Natural killer cell treated with Interleukin-12 subunit alpha and Interleukin-12 subunit beta and Interleukin-15 and Interleukin-18, amount 100 ng/mL, for 72 hours (primary cell): ENCODE data around the gene UBL7. TPM values are rescaled to one million over a fixed set of nuclear protein-coding genes. Genes with fewer than 3 reads are reported as not detected.

Experiments used
- ATAC-seq, 2 donors: fragments of 150-1000 bp; cut with Tn5 transposase in 1 of 2; sonication (Bioruptor Pico), chemical (Tn5 transposase) in 1 of 2; 2 replicates each; pipeline ENCODE4 v1.10.0; 2021
- DNase-seq: peaks from one replicate; pipeline ENCODE4 v3.0.0; 2022; ENCODE audit warnings: low spot score
- H3K27ac Mint-ChIP-seq, 2 donors: 1 replicate in 1 of 2; 2 replicates in 1 of 2; pipeline ENCODE4 v1.8.0; 2022; ENCODE audit warnings: mixed read lengths in 2 of 2, mild to moderate bottlenecking in 1 of 2, moderate library complexity in 1 of 2
- H3K27me3 Mint-ChIP-seq, 2 donors: 1 replicate in 1 of 2; 2 replicates in 1 of 2; pipeline ENCODE4 v1.8.0; 2022; ENCODE audit warnings: mixed read lengths in 2 of 2
- H3K36me3 Mint-ChIP-seq: one replicate; pipeline ENCODE4 v1.8.0; 2022; ENCODE audit warnings: mixed read lengths
- H3K4me1 Mint-ChIP-seq, 2 donors: 1 replicate in 1 of 2; 2 replicates in 1 of 2; pipeline ENCODE4 v1.8.0; 2022; ENCODE audit warnings: low read depth in 2 of 2, mixed read lengths in 2 of 2, mild to moderate bottlenecking in 1 of 2
- H3K4me3 Mint-ChIP-seq: one replicate; pipeline ENCODE4 v1.8.0; 2022; ENCODE audit warnings: mixed read lengths
- H3K9me3 Mint-ChIP-seq: 2 replicates; pipeline ENCODE4 v1.8.0; 2022; ENCODE audit warnings: mixed read lengths
- total RNA-seq, 2 donors: library from RNA; stranded (reverse); gene quantifications; one replicate each; pipeline ENCODE4 v1.2.3, GENCODE V29; 2022

The UBL7 gene
- total RNA-seq, 2 donors from 2014 or later, result 34.3 to 38.9 TPM

DNA sequence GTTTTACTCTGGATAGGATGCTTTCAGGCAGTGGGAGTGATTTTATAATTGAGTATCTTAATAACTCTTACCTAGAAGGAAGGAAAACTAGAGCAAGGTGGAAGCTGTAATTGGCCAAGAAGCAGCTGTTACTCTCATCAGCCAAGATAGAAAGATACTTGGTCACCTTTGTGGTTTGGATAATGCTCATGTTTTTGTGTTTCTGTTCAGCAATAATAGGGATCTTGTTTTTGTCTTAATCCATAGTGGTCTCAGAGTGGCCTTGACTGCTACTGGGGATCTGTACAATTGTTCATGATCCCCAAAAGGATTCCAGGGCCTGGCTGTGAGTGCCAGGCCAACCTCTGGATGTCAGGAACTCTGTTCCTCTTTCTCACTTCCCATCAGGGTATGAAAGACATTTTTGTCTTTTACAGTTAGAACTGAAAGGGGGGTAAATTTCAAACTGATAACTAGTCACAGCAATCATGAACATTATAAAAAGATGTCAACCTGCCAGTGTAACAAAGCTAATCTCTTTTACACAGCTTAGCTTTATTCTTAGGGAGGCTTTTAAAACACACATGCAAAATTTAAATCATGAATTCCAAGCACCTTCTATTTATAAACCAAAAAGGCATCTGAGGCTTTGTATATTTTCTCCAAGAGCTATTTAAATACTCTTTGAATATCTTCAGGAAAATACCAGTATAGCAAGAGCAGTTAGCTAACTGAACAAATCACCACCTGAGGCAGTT is 6.0 kb downstream of the UBL7 start:
- Mint-ChIP-seq H3K9me3 (no peaks in the 10 kb centered on the region), H3K4me3 (no peak overlapping the region), H3K4me1 (peaks cover 8 to 10% of the 10 kb centered on the region in 2 donors), H3K36me3 (peaks cover 14% of the 10 kb centered on the region), H3K27ac (peak overlapping the region in 1 of 2 donors; percentile 80), H3K27me3 (no peaks in the 10 kb centered on the region)
- ATAC-seq (no peak), DNase-seq (no peak)

DNA sequence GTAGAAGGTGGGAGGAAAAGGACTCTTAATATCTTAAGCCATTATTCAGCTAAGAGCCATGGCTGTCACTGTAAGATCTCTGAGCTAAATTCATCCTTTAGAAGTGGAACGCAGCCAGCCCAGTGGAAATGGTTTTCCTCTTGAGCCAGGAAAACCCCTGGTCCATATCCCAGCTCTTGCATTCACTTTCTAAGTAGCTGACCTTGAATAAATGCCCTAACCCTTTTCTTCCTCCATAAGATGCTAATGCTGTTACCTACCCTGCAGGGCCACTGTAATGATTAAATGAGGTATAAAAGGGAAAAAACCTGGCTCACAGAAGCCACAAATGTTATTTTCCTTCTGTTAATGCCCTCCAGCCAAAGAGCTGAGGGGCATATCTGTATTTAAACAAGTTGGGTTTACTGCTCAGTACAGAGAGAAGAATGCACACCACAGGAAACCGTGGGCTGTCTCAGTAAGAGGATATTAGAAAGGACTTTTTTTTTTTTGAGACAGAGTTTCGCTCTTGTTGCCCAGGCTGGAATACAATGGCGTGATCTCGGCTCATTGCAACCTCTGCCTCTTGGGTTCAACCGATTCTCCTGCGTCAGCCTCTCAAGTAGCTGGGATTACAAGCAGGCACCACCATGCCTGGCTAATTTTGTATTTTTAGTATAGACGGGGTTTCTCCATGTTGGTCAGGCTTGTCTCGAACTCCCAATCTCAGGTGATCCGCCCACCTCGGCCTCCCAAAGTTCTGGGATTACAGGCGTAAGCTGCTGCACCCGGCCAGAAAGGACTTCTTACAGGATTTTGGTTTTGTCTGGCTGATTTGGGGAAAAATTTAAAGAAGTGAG is 6.8 kb downstream of the UBL7 start:
- H3K4me1 Mint-ChIP-seq, result peaks cover 8 to 10% of the 10 kb centered on the region in 2 donors
- peak overlapping the region in 1 of 2 donors; percentile 80 for H3K27ac Mint-ChIP-seq
- no peaks in the 10 kb centered on the region for H3K9me3 Mint-ChIP-seq
- DNase-seq, result no peak
- ATAC-seq, result no peak
- H3K36me3 Mint-ChIP-seq, result peaks cover 14% of the 10 kb centered on the region
- no peaks in the 10 kb centered on the region for H3K27me3 Mint-ChIP-seq
- H3K4me3 Mint-ChIP-seq, result no peak overlapping the region

DNA sequence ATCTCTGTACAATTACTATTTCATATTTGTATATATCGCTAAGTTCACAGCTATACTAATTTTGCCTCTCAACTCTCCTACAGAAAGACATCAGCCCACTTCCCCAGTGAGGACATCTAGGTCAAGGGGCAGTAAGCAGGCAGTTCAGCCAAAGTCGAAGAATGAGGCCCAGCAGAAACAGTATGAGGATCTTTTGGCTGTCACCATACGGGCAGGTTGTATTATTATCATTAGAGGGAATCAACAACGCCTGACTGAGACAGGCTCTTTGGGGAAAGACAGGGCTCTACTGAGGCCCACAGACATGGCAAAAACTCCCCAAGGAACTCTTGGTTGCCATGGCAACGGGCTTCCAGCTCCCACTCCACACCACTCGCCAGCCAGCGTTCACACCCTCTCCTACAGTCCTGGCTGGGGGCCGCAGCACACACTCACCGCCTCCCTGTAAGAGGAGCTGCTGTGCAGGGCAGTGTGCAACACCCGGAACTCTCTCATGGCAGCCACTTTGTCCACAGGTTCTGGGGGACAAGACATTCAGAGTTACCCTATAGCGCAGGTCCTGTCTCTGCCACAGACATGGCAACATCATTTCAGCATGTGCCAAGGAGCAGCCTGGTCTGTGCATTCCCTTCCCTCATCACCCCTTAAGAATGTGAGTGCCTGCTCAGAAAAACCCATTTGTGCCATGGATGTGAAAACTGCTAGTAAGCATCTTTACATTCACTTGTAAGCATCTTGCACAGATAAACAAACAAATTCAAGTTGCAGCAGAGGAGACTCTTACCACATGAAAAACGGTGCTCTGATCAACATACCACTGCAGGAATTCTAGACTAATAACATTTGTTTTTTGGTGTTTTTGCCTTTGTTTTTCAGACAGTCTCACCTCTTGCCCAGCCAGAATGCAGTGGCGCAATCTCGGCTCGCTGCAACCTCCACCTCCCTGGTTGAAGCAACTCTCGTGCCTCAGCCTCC is 8.8 kb downstream of the UBL7 start:
- no peak for ATAC-seq
- no peak for DNase-seq
- H3K27me3 Mint-ChIP-seq, result no peaks in the 10 kb centered on the region
- H3K9me3 Mint-ChIP-seq, result no peaks in the 10 kb centered on the region
- peak overlapping the region in 1 of 2 donors; percentile 30 for H3K27ac Mint-ChIP-seq
- peaks cover 21% of the 10 kb centered on the region for H3K36me3 Mint-ChIP-seq
- peaks cover 5% of the 10 kb centered on the region in 2 donors for H3K4me1 Mint-ChIP-seq
- H3K4me3 Mint-ChIP-seq, result no peak overlapping the region

DNA sequence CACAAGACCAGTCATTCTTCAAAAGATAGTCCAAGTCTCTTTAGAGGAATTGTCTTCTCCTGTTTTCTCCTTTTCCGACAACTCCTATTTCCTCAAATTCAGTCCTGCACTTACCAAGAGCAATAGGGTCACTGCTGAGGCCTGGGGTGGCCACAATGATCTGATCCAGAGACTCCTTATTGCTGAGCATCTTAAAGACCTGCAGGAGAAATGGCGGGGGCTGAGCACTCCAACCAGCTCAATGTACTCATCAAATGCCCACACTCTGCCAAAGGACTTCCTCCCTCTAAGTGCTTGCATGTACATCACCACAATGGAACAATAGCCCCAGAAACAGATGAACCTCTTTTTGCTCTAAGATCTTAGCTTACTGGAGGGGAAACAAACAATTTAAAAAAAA is 9.6 kb downstream of the UBL7 start:
- H3K36me3 Mint-ChIP-seq, result peaks cover 21% of the 10 kb centered on the region

DNA sequence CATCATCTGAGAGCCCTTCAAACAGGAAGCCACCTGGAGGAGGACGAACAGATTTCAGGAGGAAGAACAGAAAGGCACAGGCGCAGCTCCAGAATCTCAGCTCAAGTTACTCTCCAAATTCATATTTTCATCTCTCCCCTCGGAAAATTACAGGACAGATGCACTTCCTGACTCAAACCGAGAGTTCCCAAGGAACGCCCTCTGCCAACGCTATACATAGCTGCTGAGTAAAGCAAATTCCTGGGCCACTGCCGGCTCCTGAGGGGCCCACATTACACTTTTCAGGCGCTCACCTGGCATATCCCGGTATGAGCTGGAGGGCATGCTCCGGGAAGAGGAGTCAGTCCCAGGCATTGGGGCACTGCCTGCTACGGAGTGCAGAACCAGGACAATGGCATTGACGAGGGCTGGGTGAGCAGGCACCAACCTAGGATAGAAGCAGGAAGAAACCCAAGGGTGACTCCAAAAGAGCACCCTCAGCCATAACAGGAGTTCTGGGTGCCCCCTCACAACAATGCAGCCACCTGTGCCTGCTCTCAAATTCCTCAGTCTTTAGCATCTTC is 11.2 kb downstream of the UBL7 start:
- ATAC-seq, result no peak
- no peak for DNase-seq
- H3K4me1 Mint-ChIP-seq, result peaks cover 4% of the 10 kb centered on the region in 2 donors
- no peaks in the 10 kb centered on the region for H3K27me3 Mint-ChIP-seq
- no peak overlapping the region for H3K27ac Mint-ChIP-seq
- peaks cover 21% of the 10 kb centered on the region for H3K36me3 Mint-ChIP-seq
- no peak overlapping the region for H3K4me3 Mint-ChIP-seq
- H3K9me3 Mint-ChIP-seq, result no peaks in the 10 kb centered on the region

More for the DNA sequence above, 9.6 kb downstream of the UBL7 start:
- H3K4me1 Mint-ChIP-seq, result peaks cover 5% of the 10 kb centered on the region in 2 donors
- no peaks in the 10 kb centered on the region for H3K27me3 Mint-ChIP-seq
- no peak overlapping the region for H3K4me3 Mint-ChIP-seq
- H3K9me3 Mint-ChIP-seq, result no peaks in the 10 kb centered on the region
- DNase-seq (no peak), ATAC-seq (no peak)
- H3K27ac Mint-ChIP-seq, result peak overlapping the region in 1 of 2 donors; percentile 30

DNA sequence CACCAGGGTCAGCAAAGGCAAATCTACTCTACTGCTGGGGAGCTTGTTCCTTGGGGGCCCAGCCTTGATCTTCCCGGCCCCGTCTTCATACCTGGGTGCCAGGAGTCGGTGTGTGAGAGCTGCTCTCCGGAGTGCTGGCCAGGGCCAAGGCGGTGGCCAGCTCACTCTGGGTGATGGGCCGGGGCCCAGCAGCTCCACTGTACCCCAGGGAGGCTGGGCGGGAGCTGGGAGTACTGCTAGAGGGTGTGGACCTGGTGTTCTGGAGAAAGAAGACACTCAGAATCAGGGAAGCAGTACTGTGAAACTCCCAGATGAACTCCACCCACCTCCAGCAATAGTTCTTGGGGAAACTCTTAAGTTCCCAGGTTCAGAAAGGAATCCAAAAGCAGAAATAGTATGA is 11.9 kb downstream of the UBL7 start:
- Mint-ChIP-seq H3K36me3 (peaks cover 21% of the 10 kb centered on the region), H3K27ac (no peak overlapping the region), H3K9me3 (no peaks in the 10 kb centered on the region), H3K4me3 (no peak overlapping the region), H3K27me3 (no peaks in the 10 kb centered on the region), H3K4me1 (no peaks in the 10 kb centered on the region)
- DNase-seq, result no peak
- ATAC-seq, result no peak

DNA sequence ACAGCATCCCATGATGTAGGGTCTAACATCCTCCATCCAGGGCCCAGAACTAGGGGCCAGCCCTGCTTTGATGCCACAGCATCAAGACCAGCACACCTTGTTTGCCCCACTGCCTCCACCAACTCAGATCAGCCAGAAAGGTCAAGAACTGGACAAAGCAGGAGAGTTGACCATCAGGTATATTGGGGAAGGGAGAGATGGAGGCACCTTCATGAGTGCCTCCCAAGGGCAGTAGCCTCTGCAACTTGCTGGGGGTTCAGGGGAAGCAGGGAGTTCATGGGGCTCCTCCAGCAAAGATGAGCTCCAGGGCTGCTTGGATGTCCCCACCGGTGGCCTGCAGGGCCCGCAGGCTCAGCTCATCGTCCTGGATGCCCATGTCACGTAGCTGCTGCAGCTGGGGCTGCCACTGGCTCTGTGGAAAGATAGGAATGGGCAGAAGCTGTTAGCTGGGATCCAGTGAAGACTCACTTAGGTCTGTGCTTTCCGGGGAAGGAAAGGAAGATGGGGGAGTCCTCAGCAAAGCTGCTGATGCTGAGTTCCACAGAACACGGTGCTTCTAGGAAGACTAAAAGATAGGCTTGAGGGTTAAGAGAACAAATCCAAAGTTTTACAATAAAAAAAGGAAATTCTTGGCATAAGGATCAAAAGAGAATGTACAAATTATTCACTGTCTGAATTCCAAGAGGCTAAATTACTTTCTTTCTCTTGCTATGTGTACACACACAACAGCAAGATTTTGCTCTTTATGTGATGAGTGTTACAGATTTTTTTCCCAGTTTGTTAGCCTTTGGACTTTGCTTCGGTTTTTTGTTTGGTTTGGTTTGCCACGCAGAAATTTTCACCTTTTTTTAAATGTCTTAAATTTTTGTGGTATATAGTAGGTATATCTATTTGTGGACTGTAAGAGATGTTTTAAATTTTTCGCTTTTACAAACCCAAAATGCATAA is 14.9 kb downstream of the UBL7 start:
- Mint-ChIP-seq H3K36me3 (peaks cover 8% of the 10 kb centered on the region), H3K4me1 (no peaks in the 10 kb centered on the region), H3K27me3 (no peaks in the 10 kb centered on the region), H3K27ac (no peak overlapping the region), H3K4me3 (no peak overlapping the region), H3K9me3 (no peaks in the 10 kb centered on the region)
- DNase-seq (no peak), ATAC-seq (no peak)

DNA sequence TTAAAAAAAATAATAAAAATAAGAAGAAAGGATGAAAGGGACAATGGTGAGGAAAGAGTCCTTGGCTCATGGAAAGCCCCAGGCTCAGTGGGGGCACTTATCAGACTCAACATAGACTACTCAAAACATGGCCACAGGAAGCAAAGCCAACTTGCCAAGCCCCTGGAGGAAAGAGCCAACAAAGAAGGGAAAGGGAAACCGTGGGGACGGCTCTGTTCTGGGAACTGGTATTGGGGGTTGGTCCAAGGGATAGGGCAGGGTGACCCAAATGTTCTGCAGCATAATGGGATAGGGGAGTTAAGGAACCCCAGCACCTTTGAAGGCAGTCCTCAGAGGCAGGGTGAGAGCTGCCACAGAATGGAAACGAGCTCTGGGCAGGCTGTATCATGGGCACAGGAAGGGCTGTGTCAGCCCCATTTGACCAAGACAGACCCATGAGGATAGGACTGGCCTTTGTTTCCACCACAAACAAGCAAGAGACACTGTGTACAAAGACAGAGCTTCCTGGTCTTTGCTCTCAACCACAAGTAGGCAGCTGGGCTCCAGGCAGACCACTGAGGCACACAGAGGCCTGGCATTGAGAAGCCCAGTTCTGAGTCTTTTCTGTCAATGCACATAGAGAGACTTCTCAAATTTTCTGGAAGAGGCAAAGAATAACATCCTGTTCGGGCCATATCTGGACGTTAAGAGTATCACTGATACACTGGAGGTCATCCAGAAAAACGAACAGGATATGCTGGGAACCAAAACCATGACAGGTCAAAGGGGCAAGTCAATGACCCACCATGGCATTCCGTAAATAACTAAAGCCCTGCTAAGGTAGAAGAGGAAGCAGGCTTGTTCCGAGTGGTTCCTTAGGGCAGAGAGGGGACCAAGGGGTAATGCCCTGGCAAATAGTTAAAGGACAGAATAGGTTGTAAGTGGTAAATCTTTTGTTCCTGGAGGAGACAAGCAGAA is 16.6 kb downstream of the UBL7 start:
- DNase-seq, result no peak
- Mint-ChIP-seq H3K27ac (peak overlapping the region in 1 of 2 donors; percentile 20), H3K4me3 (no peak overlapping the region), H3K9me3 (no peaks in the 10 kb centered on the region), H3K4me1 (no peaks in the 10 kb centered on the region), H3K27me3 (no peaks in the 10 kb centered on the region), H3K36me3 (peaks cover 7% of the 10 kb centered on the region)
- ATAC-seq, result no peak

DNA sequence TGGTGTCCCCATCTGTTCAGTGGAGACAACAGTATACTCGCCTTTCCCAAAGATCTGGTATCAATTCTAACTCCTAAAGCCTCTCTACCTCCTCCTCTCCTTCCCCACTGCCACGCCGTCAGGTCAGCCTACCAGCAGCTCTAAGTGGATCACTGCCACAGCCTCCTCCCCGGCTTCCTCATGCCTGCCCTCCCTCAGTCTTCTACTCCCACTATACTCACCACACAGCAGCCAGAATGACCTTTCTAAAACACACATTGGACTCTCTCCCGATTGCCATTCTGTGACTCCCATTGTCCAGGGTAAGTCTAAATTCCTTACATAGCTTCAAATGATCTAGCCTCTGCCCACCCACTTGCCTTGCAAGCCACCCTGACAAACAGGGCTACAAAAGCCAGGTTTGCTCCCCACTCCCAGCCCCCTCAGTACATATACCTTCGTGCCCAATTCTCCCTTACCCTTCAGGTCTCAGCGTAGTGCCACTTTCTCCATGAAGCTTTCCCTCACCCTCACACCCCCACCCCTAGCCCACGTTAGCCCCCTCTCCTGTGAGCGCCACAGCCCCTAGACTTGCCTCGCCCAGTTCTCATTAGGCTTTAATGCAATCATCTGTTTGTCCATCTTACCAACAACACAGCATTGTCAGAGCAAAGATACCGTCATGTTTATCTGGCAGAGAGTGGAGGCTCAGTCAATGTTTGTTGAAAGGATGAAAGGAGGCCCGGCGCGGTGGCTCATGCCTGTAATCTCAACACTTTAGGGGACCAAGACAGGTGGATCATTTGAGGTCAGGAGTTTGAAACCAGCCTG is 17.7 kb downstream of the UBL7 start:
- H3K4me1 Mint-ChIP-seq, result peaks cover 6 to 7% of the 10 kb centered on the region in 2 donors
- H3K27ac Mint-ChIP-seq, result peak overlapping the region; percentile 25 to 64
- H3K27me3 Mint-ChIP-seq, result no peaks in the 10 kb centered on the region
- no peaks in the 10 kb centered on the region for H3K9me3 Mint-ChIP-seq
- H3K36me3 Mint-ChIP-seq, result peaks cover 5% of the 10 kb centered on the region
- ATAC-seq, result no peak
- no peak overlapping the region for H3K4me3 Mint-ChIP-seq
- DNase-seq, result no peak

DNA sequence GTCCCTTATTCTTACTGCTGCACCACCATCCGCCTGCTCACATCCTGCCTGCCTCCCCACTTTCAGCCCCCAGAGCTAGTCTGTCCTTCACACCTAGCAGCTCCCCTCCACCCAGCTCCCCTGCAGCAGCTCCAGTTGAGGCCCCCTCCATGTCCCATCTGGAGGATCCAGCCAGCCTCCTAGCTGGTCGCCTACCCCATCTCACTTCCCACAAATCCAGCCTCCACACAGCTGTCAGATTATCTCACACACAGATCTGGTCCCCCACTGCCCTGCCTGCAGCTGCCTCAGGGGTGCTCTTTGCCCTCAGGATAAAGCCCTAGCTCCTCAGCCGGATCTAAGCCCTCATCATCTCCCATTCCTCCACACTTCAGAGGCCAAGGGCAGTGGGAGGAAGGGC is 18.4 kb downstream of the UBL7 start:
- DNase-seq (no peak), ATAC-seq (no peak)
- Mint-ChIP-seq H3K27me3 (no peaks in the 10 kb centered on the region), H3K9me3 (no peaks in the 10 kb centered on the region), H3K4me3 (no peak overlapping the region), H3K4me1 (peaks cover 7 to 8% of the 10 kb centered on the region in 2 donors), H3K36me3 (no peaks in the 10 kb centered on the region), H3K27ac (peak overlapping the region; percentile 25 to 64)

DNA sequence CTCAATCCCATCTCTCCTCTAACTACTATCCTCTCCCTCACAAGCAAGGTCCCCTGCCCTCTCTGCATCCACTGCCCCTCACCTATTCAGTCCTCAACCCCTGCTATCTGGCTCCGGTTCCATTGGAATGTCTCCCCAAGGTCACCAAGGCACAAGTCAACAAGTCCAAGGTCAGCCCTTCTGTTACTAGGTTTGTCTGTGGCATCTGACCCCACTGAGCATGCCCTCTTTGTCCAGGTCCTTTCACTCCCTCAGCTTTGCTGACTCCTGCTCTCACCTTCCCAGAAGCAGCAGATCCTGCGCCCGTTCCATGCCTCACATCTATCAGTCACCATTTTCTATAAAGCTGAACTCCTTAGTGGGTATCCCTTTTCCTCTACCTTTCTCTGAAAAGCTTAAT is 18.9 kb downstream of the UBL7 start:
- peak overlapping the region in 1 of 2 donors; percentile 64 for H3K27ac Mint-ChIP-seq
- peaks cover 8% of the 10 kb centered on the region in 2 donors for H3K4me1 Mint-ChIP-seq
- no peaks in the 10 kb centered on the region for H3K27me3 Mint-ChIP-seq

More for the DNA sequence above, 18.9 kb downstream of the UBL7 start:
- Mint-ChIP-seq H3K9me3 (no peaks in the 10 kb centered on the region), H3K4me3 (no peak overlapping the region), H3K36me3 (no peaks in the 10 kb centered on the region)
- DNase-seq, result no peak
- ATAC-seq, result no peak
